GM19099 (cell line): ENCODE measurements around the gene ETFRF1.

Experiments
- POLR2A ChIP-seq: IDR thresholded peaks from 3 replicates; pipeline ENCODE4 v1.6.1; 2011; ENCODE audit warnings: low read depth; ENCODE audit not compliant: insufficient read length; ENCODE audit errors: extremely low read depth

The ETFRF1 gene, protein sequence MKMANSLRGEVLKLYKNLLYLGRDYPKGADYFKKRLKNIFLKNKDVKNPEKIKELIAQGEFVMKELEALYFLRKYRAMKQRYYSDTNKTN

GRCh38 chr12:25195056-25195971 is at the start of gene ETFRF1, which contains the start of gene DNAI7:
Gene ETFRF1, plus strand, starts transcription at chr12:25195237. Its CDS starts 8,720 bp downstream, at chr12:25203957.
Gene DNAI7, minus strand, starts transcription at chr12:25195160. Its CDS starts 82 bp downstream, at chr12:25195078.
- TF ChIP-seq POLR2A = peak; percentile 80

DNA sequence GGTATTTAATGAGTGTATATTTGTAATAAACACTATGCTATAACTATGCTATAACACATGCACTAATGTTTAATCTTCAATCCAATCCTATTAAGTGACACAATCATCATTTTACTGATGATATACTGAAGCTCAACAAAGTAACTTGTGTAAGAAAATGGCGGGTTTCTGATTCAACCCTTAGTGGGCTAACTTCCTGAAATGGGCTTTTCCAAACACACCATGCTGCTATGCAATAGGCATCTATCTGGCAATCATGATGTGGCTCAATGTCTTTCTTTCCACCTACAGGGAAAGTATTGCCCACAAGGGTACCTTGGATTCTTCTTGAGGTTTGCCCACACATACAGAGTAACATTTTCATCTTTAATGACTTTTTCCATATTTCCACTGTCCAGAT is 48.4 kb upstream of the ETFRF1 start:
- TF ChIP-seq POLR2A = no peak

- no peak for TF ChIP-seq POLR2A
Measured at GRCh38 chr12:25151476-25151875, 43.6 kb upstream of the ETFRF1 start.

DNA sequence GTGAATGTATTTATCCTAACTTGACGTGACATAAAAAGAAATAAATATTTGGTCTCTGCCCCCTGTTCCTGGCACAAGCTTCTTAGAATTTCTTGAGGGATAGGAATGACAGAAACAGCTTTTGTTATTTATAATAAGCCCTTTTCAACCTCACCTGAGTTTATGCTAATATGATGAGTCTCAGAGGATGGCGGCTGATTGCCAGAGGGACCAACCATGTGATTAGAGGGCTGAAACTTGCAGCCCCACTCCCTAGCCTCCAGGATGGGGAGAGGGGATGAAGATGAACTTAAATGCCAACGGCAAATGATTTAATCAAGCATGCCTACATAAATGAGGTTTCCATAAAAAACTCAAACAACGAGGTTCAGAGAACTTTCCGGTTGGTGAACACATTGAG is 43.0 kb upstream of the ETFRF1 start:
- TF ChIP-seq POLR2A = no peak

DNA sequence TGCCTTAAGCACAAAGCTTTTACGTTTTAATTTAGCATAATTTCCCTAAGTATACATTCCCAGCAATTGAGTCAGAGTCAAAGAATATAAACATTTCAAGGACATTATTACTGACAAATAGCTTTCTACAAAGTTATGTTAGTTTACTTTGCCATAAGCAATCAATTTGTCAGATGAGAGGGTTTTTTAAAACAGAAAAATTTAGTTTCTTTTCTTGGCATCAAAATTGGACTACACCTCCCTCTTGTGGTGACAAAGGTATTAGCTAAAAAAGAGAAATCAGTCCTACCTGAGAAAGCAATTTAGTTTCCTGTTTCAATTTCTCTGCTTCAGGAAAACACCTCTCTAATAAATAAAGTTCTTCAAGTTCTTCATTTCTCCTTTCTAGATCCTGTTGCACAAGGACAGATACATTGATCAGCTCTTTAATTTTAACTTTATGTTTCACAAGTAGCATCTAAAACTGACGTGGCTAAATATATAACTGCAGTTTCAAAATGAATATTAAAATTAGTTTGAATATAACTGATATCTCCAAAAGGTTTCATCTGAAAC is 39.9 kb upstream of the ETFRF1 start:
- no peak for TF ChIP-seq POLR2A

DNA sequence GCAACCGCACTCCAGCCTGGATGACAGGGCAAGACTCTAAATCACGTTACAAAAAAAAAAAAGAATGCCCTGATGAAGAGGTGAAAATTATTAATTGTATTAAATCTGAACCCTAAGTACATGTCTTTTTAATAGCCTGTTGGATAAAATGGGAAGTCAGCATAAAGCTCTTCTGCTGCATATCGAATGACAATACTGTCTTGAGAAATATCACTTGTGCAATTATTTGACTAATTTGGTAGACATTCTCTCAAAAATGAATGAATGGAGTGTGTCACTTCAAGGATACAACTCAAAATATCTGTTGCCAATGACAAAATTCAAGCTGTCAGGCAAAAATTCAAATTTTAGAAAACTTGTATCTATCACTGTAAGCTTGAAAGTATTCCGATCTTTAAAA is 39.0 kb upstream of the ETFRF1 start:
- TF ChIP-seq POLR2A = no peak

DNA sequence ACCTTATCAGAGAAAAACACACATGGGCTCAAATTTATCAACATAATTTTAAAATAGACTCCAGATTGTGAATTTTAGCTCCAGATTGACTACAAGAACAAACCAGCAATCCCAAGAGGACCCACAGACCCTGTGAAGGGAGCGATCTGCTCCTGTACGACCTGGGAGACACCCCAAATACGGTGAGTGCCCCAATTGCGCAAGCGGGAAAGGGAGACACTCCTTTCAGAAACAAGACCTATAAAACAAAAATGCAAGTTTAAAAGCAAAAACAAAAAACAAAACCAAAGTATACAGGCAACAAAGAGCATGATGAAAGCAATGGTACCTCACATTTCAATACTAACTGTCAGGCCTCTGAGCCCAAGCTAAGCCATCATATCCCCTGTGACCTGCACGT is 32.2 kb upstream of the ETFRF1 start:
- no peak for TF ChIP-seq POLR2A

DNA sequence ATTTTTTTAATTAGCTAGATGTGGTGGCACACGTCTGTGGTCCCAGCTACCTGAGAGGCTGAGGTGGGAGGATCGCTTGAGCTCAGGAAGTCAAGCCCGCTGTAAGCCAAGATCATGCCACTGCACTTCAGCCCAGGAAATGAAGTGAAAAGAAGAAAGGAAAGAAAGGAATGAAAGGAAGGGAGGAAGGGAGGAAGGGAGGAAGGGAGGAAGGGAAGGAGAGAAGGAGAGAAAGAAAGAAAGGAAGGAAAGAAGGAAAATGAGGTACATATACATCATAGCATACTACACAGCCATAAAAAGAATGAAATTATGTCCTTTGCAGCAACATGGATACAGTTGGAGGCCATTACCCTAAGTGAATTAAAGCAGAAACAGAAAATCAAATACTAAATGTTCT is 12.3 kb upstream of the ETFRF1 start:
- no peak for TF ChIP-seq POLR2A

GRCh38 chr12:25184132-25184531 is 10.9 kb upstream of the ETFRF1 start:
- no peak for TF ChIP-seq POLR2A

- no peak for TF ChIP-seq POLR2A
Measured at GRCh38 chr12:25186038-25186787, 8.8 kb upstream of the ETFRF1 start.

DNA sequence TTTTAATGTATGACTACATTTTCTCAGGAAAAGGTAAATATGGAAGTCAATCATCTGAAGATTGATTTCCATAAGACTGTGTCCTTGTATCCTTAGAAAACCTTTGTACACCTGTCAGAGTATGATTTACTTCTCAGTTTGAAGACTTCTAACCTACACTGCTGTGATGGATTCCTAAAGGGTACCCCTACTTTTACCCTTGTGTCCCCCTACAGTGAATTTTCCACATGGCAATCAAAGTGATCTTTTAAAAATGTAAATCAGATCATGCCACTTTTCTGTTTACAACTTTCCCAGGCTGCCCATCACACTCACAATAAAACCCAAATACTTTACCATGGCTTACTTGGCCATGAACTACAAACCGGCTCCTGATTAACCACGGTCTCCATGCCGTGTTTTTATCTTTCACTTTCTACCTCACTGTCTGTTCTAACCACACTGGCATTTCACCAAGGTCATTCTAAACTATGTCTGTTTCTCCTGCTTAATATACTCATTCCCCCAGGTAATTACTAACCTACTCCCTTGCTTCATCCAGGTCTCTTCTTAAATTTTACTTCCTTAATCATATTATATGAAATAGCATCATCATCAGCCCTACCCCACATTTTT is 8.1 kb upstream of the ETFRF1 start:
- TF ChIP-seq POLR2A = no peak

DNA sequence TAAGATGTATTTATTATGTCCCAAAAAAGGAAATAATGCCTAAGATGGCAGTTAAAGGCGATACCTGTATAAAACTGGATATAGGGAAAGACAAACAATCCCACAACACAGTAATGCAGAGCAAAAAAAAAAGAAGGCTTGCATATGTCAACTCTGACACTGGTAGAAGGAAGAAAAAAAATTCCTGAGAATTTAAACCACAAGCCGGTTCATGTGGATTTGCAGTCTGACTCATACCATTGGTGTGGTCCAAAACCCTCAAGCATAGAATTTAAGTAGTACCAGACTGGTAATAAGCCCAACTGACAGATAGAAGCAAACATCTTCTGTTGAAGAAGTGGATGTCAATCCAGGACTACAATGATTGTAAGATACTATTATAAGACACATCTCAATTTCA is 7.3 kb upstream of the ETFRF1 start:
- TF ChIP-seq POLR2A = no peak

DNA sequence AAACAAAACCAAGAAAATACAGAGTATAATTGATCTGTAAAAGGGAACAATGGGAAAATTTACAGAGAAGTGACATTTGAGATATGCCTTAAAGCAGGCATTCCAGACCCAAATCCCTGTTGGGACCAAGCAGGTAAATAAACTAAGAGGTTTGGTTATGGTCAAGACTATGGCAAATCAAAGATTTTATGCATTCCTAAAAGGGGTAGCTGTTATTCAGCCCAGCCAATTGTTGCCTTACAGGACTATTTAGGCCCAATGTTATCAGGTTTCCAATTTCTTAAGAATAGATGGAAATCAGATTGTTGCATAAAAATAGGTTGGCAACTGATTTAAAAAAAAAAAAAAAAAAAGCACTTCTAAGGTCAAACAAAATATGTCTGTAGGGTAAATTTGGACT is 5.4 kb upstream of the ETFRF1 start:
- TF ChIP-seq POLR2A = no peak

DNA sequence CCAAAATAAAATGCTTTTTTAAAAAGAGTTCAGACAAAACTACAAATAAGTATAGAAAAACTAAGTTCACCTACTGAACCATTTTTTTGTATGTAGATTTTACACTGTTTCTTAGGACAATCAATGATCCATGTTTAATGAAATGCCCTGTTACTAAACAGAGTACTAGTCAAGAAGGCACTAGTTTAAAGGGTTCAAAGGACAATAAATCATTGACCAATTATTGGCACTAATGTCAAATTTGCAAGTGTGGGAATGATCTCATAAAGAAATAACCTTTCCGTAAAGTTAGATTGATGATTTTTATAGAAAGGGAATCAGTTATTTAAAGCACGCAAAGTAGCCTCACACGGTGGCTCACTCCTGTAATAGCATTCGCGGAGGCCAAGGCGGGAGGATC is 4.2 kb upstream of the ETFRF1 start:
- TF ChIP-seq POLR2A = no peak

GRCh38 chr12:25194214-25194613 is 823 bp upstream of the ETFRF1 start:
- TF ChIP-seq POLR2A = no peak
